DOHH2 (cell line): ENCODE measurements around the gene CDH12.
"Not testable (repeated sequence)": the region's sequence is repeated elsewhere in the genome, so short reads cannot be mapped to it uniquely, and the experiment has no call there.

Experiments used
- EZH2phosphoT487 ChIP-seq: fragments of 200-600 bp; sonication (generic); IDR thresholded peaks from 2 replicates; pipeline ENCODE4 v1.6.1; 2017; ENCODE audit warnings: borderline replicate concordance, mild to moderate bottlenecking, antibody characterized with exemption, low read length, moderate library complexity, mixed read lengths
- TF ChIP-seq, protein P1 (sequence below): fragments of 200-600 bp; sonication (generic); IDR thresholded peaks from one replicate; pipeline ENCODE4 v1.5.1; 2014; ENCODE audit warnings: antibody characterized with exemption, mild to moderate bottlenecking, low read depth, low read length; ENCODE audit not compliant: poor library complexity, severe bottlenecking

GRCh38 chr5:22188651-22189050, 664.5 kb downstream of the CDH12 start:
- TF ChIP-seq, protein P1, sequence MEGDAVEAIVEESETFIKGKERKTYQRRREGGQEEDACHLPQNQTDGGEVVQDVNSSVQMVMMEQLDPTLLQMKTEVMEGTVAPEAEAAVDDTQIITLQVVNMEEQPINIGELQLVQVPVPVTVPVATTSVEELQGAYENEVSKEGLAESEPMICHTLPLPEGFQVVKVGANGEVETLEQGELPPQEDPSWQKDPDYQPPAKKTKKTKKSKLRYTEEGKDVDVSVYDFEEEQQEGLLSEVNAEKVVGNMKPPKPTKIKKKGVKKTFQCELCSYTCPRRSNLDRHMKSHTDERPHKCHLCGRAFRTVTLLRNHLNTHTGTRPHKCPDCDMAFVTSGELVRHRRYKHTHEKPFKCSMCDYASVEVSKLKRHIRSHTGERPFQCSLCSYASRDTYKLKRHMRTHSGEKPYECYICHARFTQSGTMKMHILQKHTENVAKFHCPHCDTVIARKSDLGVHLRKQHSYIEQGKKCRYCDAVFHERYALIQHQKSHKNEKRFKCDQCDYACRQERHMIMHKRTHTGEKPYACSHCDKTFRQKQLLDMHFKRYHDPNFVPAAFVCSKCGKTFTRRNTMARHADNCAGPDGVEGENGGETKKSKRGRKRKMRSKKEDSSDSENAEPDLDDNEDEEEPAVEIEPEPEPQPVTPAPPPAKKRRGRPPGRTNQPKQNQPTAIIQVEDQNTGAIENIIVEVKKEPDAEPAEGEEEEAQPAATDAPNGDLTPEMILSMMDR: not testable (repeated sequence)
- TF ChIP-seq EZH2phosphoT487: not testable (repeated sequence)
